Brain microvascular endothelial cell (primary cell): ENCODE measurements around the gene HPS1.
A peak's percentile ranks its signal among the peaks of the same experiment; 100 is the strongest.

Experiments
- DNase-seq: peaks from one replicate; pipeline ENCODE4 v3.0.0-alpha.2; 2020
- H3K27ac ChIP-seq: fragments of 250-450 bp; sonication (Bioruptor Pico); 2 replicates; pipeline ENCODE4 v1.5.1; 2020; ENCODE audit warnings: mild to moderate bottlenecking, moderate library complexity
- H3K27me3 ChIP-seq: fragments of 250-450 bp; sonication (Bioruptor Pico); replicated peaks from 2 replicates; pipeline ENCODE4 v1.5.1; 2020; ENCODE audit warnings: mild to moderate bottlenecking
- H3K36me3 ChIP-seq: fragments of 250-450 bp; sonication (Bioruptor Pico); replicated peaks from 2 replicates; pipeline ENCODE4 v1.5.1; 2020; ENCODE audit warnings: mild to moderate bottlenecking
- H3K4me3 ChIP-seq: 2 replicates; pipeline ENCODE4 v1.5.1; 2011; ENCODE audit warnings: low read depth, mild to moderate bottlenecking, control low read depth, low read length, moderate library complexity
- CTCF ChIP-seq: IDR thresholded peaks from 2 replicates; pipeline ENCODE4 v1.5.1; 2011; ENCODE audit warnings: low read depth, mild to moderate bottlenecking, moderate library complexity, low read length, control low read depth, inconsistent platforms; ENCODE audit errors: missing control alignments
- in situ Hi-C: cut with HindIII; loops from 2 replicates; pipeline ENCODE4 v1.10.0; 2017; ENCODE audit warnings: low sequenced_read_pairs, low pct_ligation_motif_present

HPS1 gene

GRCh38 chr10:98444314-98445006, 2.3 kb downstream of the HPS1 start:
- in situ Hi-C loops, result no loop called here
- Histone ChIP-seq H3K36me3 (peaks cover 8% of the 10 kb centered on the region), H3K27ac (no peak overlapping the region), H3K4me3 (no peak overlapping the region), H3K27me3 (no peaks in the 10 kb centered on the region)
- no peak for DNase-seq
- TF ChIP-seq CTCF, result no peak

DNA sequence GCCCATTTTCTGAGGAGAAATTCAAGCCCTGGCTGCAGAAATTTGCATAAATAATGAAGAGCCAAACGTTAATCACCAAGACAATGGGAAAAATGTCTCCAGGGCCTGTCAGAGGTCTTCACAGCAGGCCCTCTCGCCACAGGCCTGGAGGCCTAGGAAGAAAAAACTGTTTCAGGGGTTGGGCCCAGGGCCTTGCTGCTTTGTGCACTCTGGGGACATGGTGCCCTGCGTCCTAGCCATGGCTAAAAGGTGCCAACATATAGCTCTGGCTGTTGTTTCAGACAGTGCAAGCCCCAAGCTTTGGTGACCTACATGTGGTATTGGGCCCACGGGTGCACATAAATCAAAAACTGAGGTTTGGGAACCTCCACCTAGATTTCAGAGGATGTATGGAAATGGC, 8.0 kb downstream of the HPS1 start:
- Histone ChIP-seq H3K27ac (no peak overlapping the region), H3K4me3 (no peak overlapping the region), H3K27me3 (no peaks in the 10 kb centered on the region), H3K36me3 (peaks cover 15% of the 10 kb centered on the region)
- DNase-seq, result no peak
- TF ChIP-seq CTCF, result no peak
- in situ Hi-C loops, result no loop called here

GRCh38 chr10:98436704-98437103, 10.0 kb downstream of the HPS1 start:
- no peak for TF ChIP-seq CTCF
- in situ Hi-C loops, result no loop called here
- no peak for DNase-seq
- Histone ChIP-seq H3K27me3 (no peaks in the 10 kb centered on the region), H3K36me3 (peaks cover 20% of the 10 kb centered on the region), H3K4me3 (no peak overlapping the region), H3K27ac (no peak overlapping the region)

DNA sequence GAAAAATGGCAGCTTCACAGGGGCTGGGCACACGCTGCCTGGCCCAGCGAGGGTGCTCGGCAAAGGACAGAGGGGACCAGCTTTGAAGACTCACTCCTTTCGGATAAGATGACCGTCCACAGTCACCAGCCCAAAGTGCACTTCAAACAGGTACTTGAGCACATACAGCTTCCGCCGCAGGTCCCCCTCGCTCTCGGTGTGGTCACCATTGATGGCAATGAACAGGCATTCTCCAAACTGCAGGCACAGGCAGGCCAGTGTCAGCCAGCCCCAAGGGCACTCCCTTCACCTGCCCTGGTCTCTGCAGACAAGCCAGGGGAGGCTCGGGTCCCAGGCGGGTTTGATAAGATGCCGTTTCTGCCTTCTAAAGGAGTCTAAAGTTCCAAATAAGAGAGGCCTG, 11.6 kb downstream of the HPS1 start:
- no peaks in the 10 kb centered on the region for H3K27me3 ChIP-seq
- in situ Hi-C loops, result no loop called here
- H3K36me3 ChIP-seq, result peaks cover 33% of the 10 kb centered on the region
- H3K4me3 ChIP-seq, result no peak overlapping the region
- no peak for DNase-seq
- TF ChIP-seq CTCF, result no peak
- H3K27ac ChIP-seq, result no peak overlapping the region

GRCh38 chr10:98433881-98434732, 12.6 kb downstream of the HPS1 start:
- TF ChIP-seq CTCF, result no peak
- DNase-seq, result peak; percentile 53
- no peak overlapping the region for H3K27ac ChIP-seq
- no peak overlapping the region for H3K4me3 ChIP-seq
- in situ Hi-C loops, result no loop called here
- no peaks in the 10 kb centered on the region for H3K27me3 ChIP-seq
- peaks cover 37% of the 10 kb centered on the region for H3K36me3 ChIP-seq
